ENCODE data around the gene CTSA.

CTSA gene

DNA sequence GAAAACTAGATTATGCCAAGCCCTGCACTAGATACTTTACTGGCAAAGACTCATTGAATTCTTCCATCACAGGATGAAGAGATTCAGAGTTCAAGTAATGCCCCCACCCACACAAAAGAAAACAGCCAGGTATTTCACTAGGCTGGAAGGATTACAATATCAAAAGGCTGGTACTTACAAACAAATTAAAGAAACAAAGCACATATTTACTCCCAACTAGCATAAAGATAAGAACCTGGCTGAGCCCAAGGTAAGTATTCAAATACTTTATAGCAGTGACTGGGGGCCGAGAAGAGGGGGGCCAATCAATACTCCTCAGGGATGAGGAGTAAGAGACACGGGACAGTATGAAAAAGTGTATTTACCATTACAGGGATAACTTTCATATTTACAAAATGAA, 37.7 kb upstream of the CTSA start:
- Histone ChIP-seq H3K9me3 (ENCODE audit: insufficient read depth, low read depth, low read length) (no peaks in the 10 kb centered on the region), H3K4me1 (ENCODE audit: insufficient read depth, low read length) (peaks cover 14% of the 10 kb centered on the region; the same call in 1 of the 2 replicates), H3K4me3 (ENCODE audit: low read length) (peak overlapping the region; percentile 49), H3K27me3 (ENCODE audit: insufficient read depth, low read length) (no peaks in the 10 kb centered on the region), H3K9ac (ENCODE audit: low read depth, low read length) (peak overlapping the region; percentile 47; the same call in 1 of the 2 replicates), H3K36me3 (ENCODE audit: insufficient read depth, low read depth, low read length) (peaks cover 13% of the 10 kb centered on the region), H3K27ac (ENCODE audit: low read length) (no peak overlapping the region)

DNA sequence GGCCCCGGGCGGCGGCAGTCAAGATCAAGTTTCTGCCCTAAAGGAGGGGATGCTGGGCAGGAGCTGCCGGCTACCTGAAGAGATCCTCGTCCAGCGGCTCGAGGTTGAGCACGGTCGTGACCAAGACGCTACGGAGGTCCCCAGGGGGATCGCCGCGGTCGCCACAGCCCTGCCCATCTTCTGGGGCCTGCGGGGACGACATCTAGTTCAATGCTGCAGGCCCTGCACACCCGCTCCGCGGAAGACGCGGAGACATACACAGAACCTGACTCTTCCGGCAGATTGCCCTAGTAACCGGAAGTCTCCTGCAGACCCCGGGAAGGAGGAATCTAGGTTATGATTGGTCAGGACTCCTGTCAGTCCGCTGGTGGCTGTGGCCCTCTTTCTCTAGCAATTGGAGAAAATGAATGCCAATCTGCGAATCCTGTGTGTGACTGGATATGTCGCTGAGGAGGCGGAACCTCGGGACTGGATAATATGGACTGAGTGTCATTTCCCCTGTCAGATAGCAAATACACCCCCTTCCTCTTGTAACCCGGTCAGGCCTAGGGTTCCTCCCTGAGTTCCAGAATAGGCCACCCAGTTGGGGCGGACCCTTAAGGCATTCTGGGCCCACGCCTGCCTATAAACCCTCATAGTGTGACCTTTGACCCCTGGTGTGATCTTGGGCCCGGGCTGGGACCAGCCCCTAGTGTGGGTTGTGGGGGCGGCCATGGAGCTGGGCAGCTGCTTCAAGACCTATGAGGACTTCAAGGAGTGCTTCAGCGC, 33.8 kb upstream of the CTSA start, which contains the start of the genes ACOT8 and ZSWIM3:
TSS of gene ACOT8 (minus strand) at position 279 of the 768 bp plus-strand sequence. CDS start at position 202, 77 bp downstream.
TSS of gene ZSWIM3 (plus strand) at position 501 of the 768 bp plus-strand sequence. CDS start at position 713, 212 bp downstream.
- no peaks in the 10 kb centered on the region for H3K27me3 ChIP-seq (ENCODE audit: insufficient read depth, low read length)
- H3K27ac ChIP-seq (ENCODE audit: low read length) = peak within 1 kb of the TSS; percentile 78
- peak within 1 kb of the TSS; percentile 81; the same call in 1 of the 2 replicates for H3K9ac ChIP-seq (ENCODE audit: low read depth, low read length)
- H3K4me1 ChIP-seq (ENCODE audit: insufficient read depth, low read length) = peaks cover 14% of the 10 kb centered on the region; the same call in 1 of the 2 replicates
- 0 out of 2 replicates have a peak, but pooled peaks cover 2% of the 10 kb centered on the region for H3K36me3 ChIP-seq (ENCODE audit: insufficient read depth, low read depth, low read length)
- no peaks in the 10 kb centered on the region for H3K9me3 ChIP-seq (ENCODE audit: insufficient read depth, low read depth, low read length)
- H3K4me3 ChIP-seq (ENCODE audit: low read length) = peak within 1 kb of the TSS; percentile 91

DNA sequence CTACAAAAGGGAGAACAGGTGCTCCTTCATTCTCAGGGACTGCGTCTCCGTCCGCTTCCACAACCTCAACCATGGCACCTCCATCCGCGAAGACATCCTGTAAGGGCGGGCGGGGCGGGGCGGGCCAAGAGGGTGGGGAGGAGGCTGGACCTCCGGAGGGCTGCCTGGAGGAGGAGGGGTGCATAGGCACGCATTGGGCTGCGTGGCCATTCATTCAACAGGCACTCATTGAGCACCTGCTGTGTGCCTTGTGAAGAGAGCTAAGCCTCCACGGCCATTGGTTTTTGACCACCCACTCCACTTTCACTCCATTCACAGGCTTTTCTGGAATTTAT, 33.3 kb upstream of the CTSA start:
- Histone ChIP-seq H3K9me3 (ENCODE audit: insufficient read depth, low read depth, low read length) (no peaks in the 10 kb centered on the region), H3K4me3 (ENCODE audit: low read length) (peak overlapping the region; percentile 91), H3K27me3 (ENCODE audit: insufficient read depth, low read length) (no peaks in the 10 kb centered on the region), H3K9ac (ENCODE audit: low read depth, low read length) (peak overlapping the region; percentile 72; the same call in 1 of the 2 replicates), H3K27ac (ENCODE audit: low read length) (peak overlapping the region; percentile 78), H3K36me3 (ENCODE audit: insufficient read depth, low read depth, low read length) (no peaks in the 10 kb centered on the region), H3K4me1 (ENCODE audit: insufficient read depth, low read length) (peaks cover 14% of the 10 kb centered on the region; the same call in 1 of the 2 replicates)

DNA sequence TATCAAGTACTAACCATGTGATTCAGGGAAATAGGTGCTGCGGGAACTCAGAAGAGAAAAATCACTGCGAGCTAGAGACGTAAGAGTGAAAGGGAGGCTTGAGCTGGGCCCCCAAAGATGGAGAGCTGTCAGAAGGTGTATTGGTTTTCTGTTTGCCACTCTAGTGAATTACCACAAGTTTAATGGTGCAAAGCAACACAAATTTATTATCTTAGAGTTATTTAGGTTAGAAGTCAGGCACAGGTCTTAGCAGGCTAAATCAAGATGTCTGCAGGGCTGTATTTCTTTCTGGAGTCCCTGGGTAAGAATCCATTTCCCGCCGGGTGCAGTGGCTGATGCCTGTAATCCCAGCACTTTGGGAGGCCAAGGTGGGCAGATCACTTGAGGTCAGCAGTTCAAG, 31.2 kb upstream of the CTSA start:
- Histone ChIP-seq H3K27me3 (ENCODE audit: insufficient read depth, low read length) (no peaks in the 10 kb centered on the region), H3K4me3 (ENCODE audit: low read length) (no peak overlapping the region), H3K9ac (ENCODE audit: low read depth, low read length) (no peak overlapping the region), H3K9me3 (ENCODE audit: insufficient read depth, low read depth, low read length) (no peaks in the 10 kb centered on the region), H3K27ac (ENCODE audit: low read length) (no peak overlapping the region), H3K4me1 (ENCODE audit: insufficient read depth, low read length) (peaks cover 3% of the 10 kb centered on the region; the same call in 1 of the 2 replicates), H3K36me3 (ENCODE audit: insufficient read depth, low read depth, low read length) (no peaks in the 10 kb centered on the region)

DNA sequence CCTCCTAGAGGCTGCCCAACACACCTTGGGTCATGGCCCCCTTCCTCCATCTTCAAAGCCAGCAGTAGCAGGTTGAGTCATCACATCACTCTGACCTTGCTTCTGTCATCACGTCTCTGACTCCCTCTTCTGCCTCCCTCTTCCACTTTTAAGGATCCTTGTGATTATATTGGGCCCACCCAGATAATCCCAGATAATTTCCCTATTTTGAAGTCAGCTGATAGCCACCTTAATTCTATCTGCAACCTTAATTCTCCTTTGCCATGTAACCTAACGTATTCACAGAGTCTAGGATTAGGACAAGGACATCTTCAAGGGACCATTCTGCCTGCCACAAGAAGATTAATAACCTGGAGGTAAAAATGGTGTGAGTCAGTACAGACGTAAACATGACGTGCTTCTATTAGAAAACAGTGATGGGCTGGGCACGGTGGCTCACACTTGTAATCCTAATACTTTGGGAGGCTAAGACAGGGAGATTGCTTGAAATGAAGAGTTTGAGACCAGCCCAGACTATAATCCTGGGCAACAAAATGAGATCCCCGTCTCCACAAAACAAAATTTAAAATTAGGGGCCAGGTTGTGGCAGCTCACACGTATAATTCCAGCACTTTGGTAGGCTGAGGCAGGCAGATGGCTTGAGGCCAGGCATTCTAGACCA, 30.4 kb upstream of the CTSA start:
- Histone ChIP-seq H3K9ac (ENCODE audit: low read depth, low read length) (no peak overlapping the region), H3K9me3 (ENCODE audit: insufficient read depth, low read depth, low read length) (no peaks in the 10 kb centered on the region), H3K4me1 (ENCODE audit: insufficient read depth, low read length) (no peaks in the 10 kb centered on the region; the same call in 1 of the 2 replicates), H3K36me3 (ENCODE audit: insufficient read depth, low read depth, low read length) (no peaks in the 10 kb centered on the region), H3K27ac (ENCODE audit: low read length) (no peak overlapping the region), H3K4me3 (ENCODE audit: low read length) (no peak overlapping the region), H3K27me3 (ENCODE audit: insufficient read depth, low read length) (no peaks in the 10 kb centered on the region)

DNA sequence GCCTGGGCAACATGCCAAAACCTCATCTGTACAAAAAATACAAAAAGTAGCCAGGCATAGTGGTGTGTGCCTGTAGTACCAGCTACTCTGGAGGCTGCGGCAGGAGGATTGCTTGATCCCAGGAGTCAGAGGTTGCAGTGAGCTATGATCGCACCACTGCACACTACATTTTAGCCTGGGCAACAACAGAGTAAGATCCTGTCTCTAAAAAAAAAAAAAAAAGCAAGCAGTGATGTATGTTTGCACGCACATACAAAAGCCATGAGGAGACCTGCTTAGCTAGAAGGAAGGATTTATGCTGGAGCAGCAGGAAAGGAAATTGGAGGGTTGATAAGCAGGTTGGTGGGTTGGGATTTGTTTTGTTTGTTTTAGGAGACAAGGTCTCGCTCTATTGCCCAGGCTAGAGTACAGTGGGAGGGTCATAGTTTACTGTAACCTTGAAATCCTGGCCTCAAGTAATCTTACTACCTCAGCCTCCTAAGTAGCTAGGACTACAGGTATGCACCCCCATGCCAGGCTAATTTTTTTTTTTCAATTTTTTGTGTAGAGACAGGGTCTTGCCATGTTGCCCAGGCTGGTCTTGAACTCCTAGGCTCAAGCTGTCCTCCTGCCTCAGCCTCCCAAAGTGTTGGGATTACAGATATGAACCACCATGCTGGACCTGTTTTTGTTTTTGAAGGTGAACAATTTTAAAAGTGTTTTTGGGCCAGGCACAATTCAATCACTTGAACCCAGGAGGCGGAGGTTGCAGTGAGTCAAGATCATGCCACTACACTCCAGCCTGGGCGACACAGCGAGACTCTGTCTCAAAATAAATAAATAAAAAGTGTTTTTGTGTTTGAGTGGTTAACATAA, 29.7 kb upstream of the CTSA start:
- Histone ChIP-seq H3K27me3 (ENCODE audit: insufficient read depth, low read length) (no peaks in the 10 kb centered on the region), H3K4me3 (ENCODE audit: low read length) (no peak overlapping the region), H3K27ac (ENCODE audit: low read length) (no peak overlapping the region), H3K9me3 (ENCODE audit: insufficient read depth, low read depth, low read length) (no peaks in the 10 kb centered on the region), H3K9ac (ENCODE audit: low read depth, low read length) (no peak overlapping the region), H3K4me1 (ENCODE audit: insufficient read depth, low read length) (no peaks in the 10 kb centered on the region; the same call in 1 of the 2 replicates), H3K36me3 (ENCODE audit: insufficient read depth, low read depth, low read length) (no peaks in the 10 kb centered on the region)

DNA sequence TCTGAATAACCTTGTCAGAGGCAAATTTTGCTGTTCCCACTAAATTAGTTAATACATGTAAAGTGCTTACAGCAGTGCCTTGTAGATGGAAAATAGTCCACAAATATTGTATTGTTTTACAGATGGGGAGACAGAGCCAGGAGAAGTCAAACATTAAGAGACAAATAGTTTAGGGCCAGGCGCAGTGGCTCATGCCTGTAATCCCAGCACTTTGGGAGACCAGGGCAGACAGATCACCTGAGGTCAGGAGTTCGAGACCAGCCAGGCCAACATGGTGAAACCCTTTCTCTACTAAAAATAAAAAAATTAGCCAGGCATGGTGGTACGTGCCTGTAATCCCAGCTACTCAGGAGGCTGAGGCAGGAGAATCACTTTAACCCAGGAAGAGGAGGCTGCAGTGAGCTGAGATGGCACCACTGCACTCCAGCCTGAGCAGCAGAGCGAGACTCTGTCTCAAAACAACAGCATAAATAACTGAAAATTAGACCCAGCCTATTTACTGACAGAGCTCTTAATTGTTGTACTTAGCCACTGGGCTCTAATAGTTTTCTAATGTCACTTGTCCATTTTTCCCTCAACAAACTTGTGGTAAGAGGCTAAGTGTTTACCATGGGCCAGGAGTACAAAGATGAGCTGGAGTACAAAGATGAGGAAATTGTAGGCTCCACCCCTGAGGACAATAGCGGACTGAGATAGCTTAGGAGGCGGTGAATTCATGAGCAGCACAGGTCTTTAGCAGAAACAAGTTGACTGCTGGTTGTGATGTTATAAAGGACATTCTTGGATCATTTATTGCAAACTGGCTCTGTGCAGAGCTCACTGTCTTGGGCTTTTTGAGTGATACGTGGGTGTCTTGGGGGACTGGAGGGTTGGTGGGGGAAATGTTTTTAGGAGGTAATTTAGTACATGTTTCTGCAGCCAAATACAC, 27.3 kb upstream of the CTSA start:
- Histone ChIP-seq H3K4me3 (ENCODE audit: low read length) (no peak overlapping the region), H3K36me3 (ENCODE audit: insufficient read depth, low read depth, low read length) (no peaks in the 10 kb centered on the region), H3K27me3 (ENCODE audit: insufficient read depth, low read length) (no peaks in the 10 kb centered on the region), H3K9ac (ENCODE audit: low read depth, low read length) (no peak overlapping the region), H3K9me3 (ENCODE audit: insufficient read depth, low read depth, low read length) (no peaks in the 10 kb centered on the region), H3K27ac (ENCODE audit: low read length) (no peak overlapping the region), H3K4me1 (ENCODE audit: insufficient read depth, low read length) (no peaks in the 10 kb centered on the region; the same call in 1 of the 2 replicates)

DNA sequence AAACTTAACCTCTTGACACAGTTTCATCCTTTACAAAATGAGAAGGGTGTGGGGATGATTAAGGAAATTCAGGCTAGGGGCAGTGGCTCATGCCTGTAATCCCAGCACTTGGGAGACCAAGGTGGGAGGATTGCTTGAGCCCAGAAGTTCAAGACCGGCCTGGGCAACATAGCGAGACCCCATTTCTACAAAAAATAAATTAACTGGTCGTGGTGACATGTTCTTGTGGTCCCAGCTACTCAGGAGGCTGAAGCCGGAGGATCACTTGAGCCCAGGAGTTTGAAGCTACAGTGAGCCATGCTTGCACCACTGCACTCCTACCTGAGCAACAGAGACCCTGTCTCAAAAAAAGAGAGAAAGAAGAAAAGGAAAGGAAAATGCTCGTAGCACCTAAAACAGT, 24.7 kb upstream of the CTSA start:
- Histone ChIP-seq H3K9me3 (ENCODE audit: insufficient read depth, low read depth, low read length) (no peaks in the 10 kb centered on the region), H3K4me3 (ENCODE audit: low read length) (no peak overlapping the region), H3K27ac (ENCODE audit: low read length) (no peak overlapping the region), H3K36me3 (ENCODE audit: insufficient read depth, low read depth, low read length) (no peaks in the 10 kb centered on the region), H3K4me1 (ENCODE audit: insufficient read depth, low read length) (no peaks in the 10 kb centered on the region), H3K9ac (ENCODE audit: low read depth, low read length) (no peak overlapping the region), H3K27me3 (ENCODE audit: insufficient read depth, low read length) (no peaks in the 10 kb centered on the region)

DNA sequence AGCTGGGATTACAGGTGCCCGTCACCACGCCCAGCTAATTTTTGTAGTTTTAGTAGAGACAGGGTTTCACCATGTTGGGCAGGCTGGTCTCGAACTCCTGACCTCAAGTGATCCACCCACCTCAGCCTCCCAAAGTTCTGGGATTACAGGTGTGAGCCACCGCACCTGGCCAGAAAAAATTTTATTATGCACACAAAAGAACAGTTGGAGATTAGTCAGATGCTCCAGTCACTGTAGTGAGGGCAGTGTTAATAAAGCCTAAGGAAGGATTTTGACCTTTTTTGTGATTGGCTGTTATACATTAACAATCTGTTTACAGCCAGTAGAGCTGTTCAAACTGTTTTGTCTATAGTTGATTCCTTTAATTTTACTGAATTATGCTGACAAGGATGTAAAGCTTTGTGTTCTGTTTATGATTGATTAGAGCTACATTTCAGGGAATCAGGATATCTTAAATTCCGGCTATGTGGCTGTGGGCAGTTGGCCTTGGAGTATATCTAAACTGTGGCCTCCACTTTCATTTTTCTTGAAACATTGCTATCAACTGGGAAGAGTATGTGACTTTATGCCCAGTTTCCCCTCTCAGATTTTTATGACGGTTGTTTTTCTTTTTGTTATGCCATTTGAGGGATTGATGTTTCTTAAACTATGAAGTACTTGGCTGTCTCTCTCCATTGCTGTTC, 23.9 kb upstream of the CTSA start:
- no peak overlapping the region for H3K27ac ChIP-seq (ENCODE audit: low read length)
- H3K4me1 ChIP-seq (ENCODE audit: insufficient read depth, low read length) = no peaks in the 10 kb centered on the region
- H3K9me3 ChIP-seq (ENCODE audit: insufficient read depth, low read depth, low read length) = no peaks in the 10 kb centered on the region
- no peak overlapping the region for H3K4me3 ChIP-seq (ENCODE audit: low read length)
- H3K27me3 ChIP-seq (ENCODE audit: insufficient read depth, low read length) = no peaks in the 10 kb centered on the region
- H3K36me3 ChIP-seq (ENCODE audit: insufficient read depth, low read depth, low read length) = no peaks in the 10 kb centered on the region
- H3K9ac ChIP-seq (ENCODE audit: low read depth, low read length) = no peak overlapping the region

DNA sequence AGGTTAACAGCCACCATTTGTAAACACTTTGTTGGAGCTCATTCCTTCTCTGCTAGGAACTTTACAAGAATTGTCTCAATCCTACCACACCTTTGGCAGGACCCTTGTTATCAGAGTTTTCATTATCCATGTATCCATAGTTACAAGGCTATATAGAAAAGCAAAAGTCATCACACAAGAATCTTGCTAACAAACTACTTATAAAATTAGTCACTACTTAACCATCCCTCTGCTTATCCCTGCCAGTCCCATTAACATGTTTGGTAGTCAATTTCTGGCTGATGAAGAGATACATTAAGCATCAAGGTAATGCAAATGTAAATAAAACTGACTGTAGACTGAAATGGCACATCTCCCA, 23.3 kb upstream of the CTSA start:
- Histone ChIP-seq H3K4me1 (ENCODE audit: insufficient read depth, low read length) (no peaks in the 10 kb centered on the region), H3K27ac (ENCODE audit: low read length) (no peak overlapping the region), H3K27me3 (ENCODE audit: insufficient read depth, low read length) (no peaks in the 10 kb centered on the region), H3K36me3 (ENCODE audit: insufficient read depth, low read depth, low read length) (no peaks in the 10 kb centered on the region), H3K4me3 (ENCODE audit: low read length) (no peak overlapping the region), H3K9ac (ENCODE audit: low read depth, low read length) (no peak overlapping the region), H3K9me3 (ENCODE audit: insufficient read depth, low read depth, low read length) (no peaks in the 10 kb centered on the region)

All from iPS-20b (cell line).